GM18873 (cell line): Measurements from ENCODE around the gene MRPL12.
"Not testable (repeated sequence)": the region's sequence is repeated elsewhere in the genome, so short reads cannot be mapped to it uniquely, and the experiment has no call there.

Experiments used
- ATAC-seq: cut with Tn5 transposase; IDR thresholded peaks from one replicate; pipeline ENCODE4 v1.9.1; 2021; ENCODE audit warnings: mild to moderate bottlenecking, moderate library complexity, moderate number of reproducible peaks; ENCODE audit not compliant: unreplicated experiment, low FRiP score

The MRPL12 gene

DNA sequence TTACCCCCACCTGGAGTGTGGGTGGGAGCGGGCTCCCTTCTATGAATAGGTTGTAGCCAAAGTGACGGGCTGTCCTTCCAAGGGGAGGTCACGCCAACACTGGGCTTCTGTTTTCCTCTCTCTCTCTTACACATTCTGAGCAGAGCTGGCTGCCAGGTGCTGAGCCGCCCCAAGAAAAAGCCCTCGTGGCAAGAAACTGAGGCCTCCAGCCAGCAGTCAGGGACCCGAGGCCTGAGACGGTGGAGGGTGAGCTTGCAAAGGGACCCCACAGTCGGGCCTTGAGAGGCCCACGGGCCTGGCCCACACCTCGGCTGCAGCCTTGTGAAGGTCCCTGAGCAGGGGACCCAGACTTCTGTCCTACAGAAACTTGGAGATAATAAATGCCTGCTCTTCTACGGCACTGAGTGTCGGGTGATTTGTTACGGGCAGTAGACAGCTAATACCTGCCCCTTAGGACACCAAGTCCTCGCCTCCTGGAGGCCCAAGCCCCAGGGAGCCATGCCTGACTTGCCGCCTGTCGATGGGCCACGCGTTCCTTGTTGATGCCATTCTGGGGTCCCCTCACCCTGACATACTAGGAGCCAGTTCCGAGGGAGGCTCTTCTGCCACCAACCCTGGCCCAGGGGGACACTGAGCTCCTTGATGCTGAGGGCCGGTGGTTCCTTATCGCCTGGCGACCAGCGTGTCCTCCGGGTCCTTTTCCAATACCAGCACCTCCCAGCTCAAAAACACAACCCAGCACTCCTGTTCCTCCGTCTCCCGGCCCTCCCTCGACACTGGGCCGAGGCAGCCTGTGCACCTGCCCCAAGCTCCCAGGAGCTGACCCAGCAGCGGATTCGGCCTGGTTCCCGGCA lies 35.0 kb downstream of the MRPL12 start:
- no peak for ATAC-seq

GRCh38 chr17:81738801-81739393 lies 35.7 kb downstream of the MRPL12 start:
- ATAC-seq: no peak

DNA sequence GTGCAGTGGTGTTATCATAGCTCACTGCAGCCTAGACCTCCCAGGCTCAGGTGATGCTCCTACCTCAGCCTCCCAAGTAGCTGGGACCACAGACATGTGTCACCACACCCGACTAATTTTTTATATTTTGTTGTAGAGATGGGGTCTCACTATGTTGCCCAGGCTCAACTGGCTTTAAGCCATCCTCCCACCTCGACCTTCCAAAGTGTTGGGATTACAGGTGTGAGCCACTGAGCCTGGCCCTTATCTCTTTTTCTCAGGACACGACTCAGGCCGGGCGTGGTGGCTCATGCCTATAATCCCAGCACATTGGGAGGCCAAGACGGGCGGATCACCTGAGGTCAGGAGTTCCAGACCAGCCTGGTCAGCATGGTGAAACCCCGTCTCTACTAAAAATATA lies 36.4 kb downstream of the MRPL12 start:
- not testable (repeated sequence) for ATAC-seq

- no peak for ATAC-seq
These were observed 37.3 kb downstream of the MRPL12 start for GRCh38 chr17:81740395-81740961.

DNA sequence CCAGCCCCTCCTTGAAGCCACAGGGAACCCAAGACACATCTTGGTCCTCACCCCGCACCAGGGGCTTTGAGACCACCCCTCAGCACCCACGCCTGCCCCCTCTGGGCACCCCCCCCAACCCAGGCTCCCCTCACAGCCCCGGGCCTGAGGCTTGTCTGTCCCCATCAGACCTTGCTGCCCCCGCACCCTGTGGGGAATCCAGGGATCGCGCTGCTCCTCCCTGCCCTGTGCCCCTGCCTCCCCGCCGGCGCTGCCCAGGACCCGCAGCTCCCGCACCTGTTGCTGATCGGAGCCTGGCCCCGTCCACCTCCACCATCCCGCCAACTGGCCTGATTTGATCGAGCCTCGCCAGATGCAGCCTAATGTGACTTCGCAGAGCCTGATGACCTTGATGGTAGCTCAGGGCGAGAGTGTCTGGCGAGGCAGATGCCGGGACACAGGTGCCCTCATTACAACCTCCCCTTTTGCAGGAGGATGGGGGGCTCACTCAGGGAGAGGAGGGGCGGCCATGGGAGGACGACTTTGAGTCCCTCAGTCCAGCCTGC lies 38.0 kb downstream of the MRPL12 start:
- no peak for ATAC-seq

DNA sequence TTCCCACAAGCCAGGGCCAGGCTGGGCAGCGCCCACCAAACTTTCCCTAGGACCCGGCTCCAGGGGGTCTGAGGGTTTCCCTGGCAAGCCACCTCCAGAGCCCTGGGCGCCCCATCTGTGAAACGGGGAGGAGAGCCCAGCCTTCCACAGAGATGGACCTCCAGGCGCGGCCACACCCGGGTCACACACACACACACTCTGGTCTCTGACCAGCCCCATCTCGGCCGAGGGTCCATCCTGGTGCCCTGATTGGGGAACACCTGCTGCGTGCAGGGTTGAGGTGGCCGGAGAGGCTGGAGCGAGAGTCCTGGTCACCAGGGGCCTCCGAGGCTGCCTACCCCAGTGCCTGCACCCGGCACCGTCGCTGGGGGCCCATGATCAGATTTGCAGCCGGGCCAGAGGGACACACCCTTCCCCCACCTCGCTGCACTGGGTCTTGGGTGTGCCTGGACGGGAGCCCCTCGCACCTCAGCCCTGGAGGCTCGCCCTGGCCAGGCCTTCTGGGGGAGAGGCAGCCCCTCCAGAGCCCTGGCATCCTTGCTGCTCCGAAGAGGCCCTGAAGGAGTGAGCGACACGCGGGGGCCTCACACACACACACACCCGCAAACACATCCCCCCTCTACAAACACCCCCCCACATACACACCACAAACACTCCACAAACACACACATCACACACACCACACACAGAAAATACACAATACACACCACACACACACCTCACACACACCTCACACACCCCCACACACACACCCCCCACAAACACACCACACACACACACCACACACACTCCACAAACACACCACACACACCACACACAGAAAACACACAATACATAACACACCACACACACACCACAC lies 38.7 kb downstream of the MRPL12 start:
- no peak for ATAC-seq
